Left lobe of liver (tissue), 2 donors: ENCODE data around the gene ZNF750. TPM values are rescaled to one million over a fixed set of nuclear protein-coding genes. Genes with fewer than 3 reads are reported as not detected.

Experiments used
- ATAC-seq: fragments of 200-7000 bp; cut with Tn5 transposase; one replicate; pipeline ENCODE4 v1.9.1; 2020; ENCODE audit warnings: mild to moderate bottlenecking, moderate library complexity
- DNase-seq: peaks from one replicate; pipeline ENCODE4 v3.0.0-alpha.2; 2020; ENCODE audit warnings: low spot score
- total RNA-seq: library from RNA; stranded (reverse); gene quantifications from one replicate; pipeline ENCODE4 v1.2.1, GENCODE V29; 2021
- donor health status: DM: no; HTN: no; CAD: no; lungs with moderate emphysema.
- donor health status: DM: no; HTN: yes; CAD: no.

ZNF750 gene
- total RNA-seq, 1 donor from 2014 or later, result 0.08 TPM

GRCh38 chr17:82814834-82815233, 25.0 kb downstream of the ZNF750 start:
- DNase-seq, result no peak
- no peak for ATAC-seq

GRCh38 chr17:82813299-82814051, 26.3 kb downstream of the ZNF750 start:
- DNase-seq (no peak), ATAC-seq (no peak)

- DNase-seq (no peak), ATAC-seq (no peak)
Observed at GRCh38 chr17:82812601-82813000, 27.2 kb downstream of the ZNF750 start.

GRCh38 chr17:82812058-82812457, 27.8 kb downstream of the ZNF750 start:
- ATAC-seq, result no peak
- DNase-seq, result no peak

- ATAC-seq, result no peak
- DNase-seq, result no peak
Observed at GRCh38 chr17:82810644-82811430, 29.0 kb downstream of the ZNF750 start.

- ATAC-seq, result no peak
- no peak for DNase-seq
Observed at GRCh38 chr17:82808921-82809905, 30.6 kb downstream of the ZNF750 start.

- ATAC-seq (no peak), DNase-seq (no peak)
Observed at GRCh38 chr17:82808006-82808405, 31.8 kb downstream of the ZNF750 start.

GRCh38 chr17:82807562-82807961, 32.3 kb downstream of the ZNF750 start:
- ATAC-seq, result no peak
- DNase-seq, result no peak

- ATAC-seq, result no peak
- DNase-seq, result no peak
Observed at GRCh38 chr17:82807101-82807500, 32.7 kb downstream of the ZNF750 start.

- DNase-seq, result no peak
- ATAC-seq, result no peak
Observed at GRCh38 chr17:82806645-82807044, 33.2 kb downstream of the ZNF750 start.

GRCh38 chr17:82805823-82806222, 34.0 kb downstream of the ZNF750 start:
- DNase-seq (no peak), ATAC-seq (no peak)

- ATAC-seq, result no peak
- DNase-seq, result no peak
Observed at GRCh38 chr17:82805254-82805653, 34.6 kb downstream of the ZNF750 start.

GRCh38 chr17:82804442-82805191, 35.2 kb downstream of the ZNF750 start:
- DNase-seq (no peak), ATAC-seq (peak; percentile 7)

- DNase-seq (no peak), ATAC-seq (no peak)
Observed at GRCh38 chr17:82803606-82804005, 36.2 kb downstream of the ZNF750 start.

- no peak for ATAC-seq
- no peak for DNase-seq
Observed at GRCh38 chr17:82803185-82803584, 36.6 kb downstream of the ZNF750 start.

GRCh38 chr17:82802075-82802780, 37.6 kb downstream of the ZNF750 start:
- no peak for ATAC-seq
- no peak for DNase-seq

- DNase-seq (no peak), ATAC-seq (no peak)
Observed at GRCh38 chr17:82801377-82801970, 38.3 kb downstream of the ZNF750 start.

GRCh38 chr17:82800885-82801284, 38.9 kb downstream of the ZNF750 start:
- DNase-seq, result no peak

GRCh38 chr17:82799591-82799990, 40.2 kb downstream of the ZNF750 start:
- ATAC-seq, result no peak
- no peak for DNase-seq

More at GRCh38 chr17:82800885-82801284, 38.9 kb downstream of the ZNF750 start:
- ATAC-seq, result no peak
